Trophoblast cell (in vitro differentiated cells and primary cell): ENCODE data around the gene CDKAL1.
"Not testable (repeated sequence)": the region's sequence is repeated elsewhere in the genome, so short reads cannot be mapped to it uniquely, and the experiment has no call there.

Experiments
- DNase-seq, 2 donors: peaks; one replicate each; pipeline ENCODE4 v3.0.0-alpha.2; 2016
- H2AFZ ChIP-seq: 2 replicates; pipeline ENCODE4 v1.6.1; 2013; ENCODE audit warnings: low read length, moderate library complexity, mild to moderate bottlenecking; ENCODE audit not compliant: insufficient read depth, poor library complexity
- H2AK5ac ChIP-seq: 2 replicates; pipeline ENCODE4 v1.6.1; 2013; ENCODE audit warnings: mild to moderate bottlenecking, low read length
- H2BK120ac ChIP-seq: 2 replicates; pipeline ENCODE4 v1.6.1; 2013; ENCODE audit warnings: low read length, mild to moderate bottlenecking, moderate library complexity; ENCODE audit not compliant: insufficient read depth, poor library complexity
- H2BK12ac ChIP-seq: 2 replicates; pipeline ENCODE4 v1.6.1; 2013; ENCODE audit warnings: mild to moderate bottlenecking, low read length, moderate library complexity
- H2BK5ac ChIP-seq: 2 replicates; pipeline ENCODE4 v1.6.1; 2013; ENCODE audit warnings: low read length, low read depth, moderate library complexity, mild to moderate bottlenecking; ENCODE audit not compliant: poor library complexity
- H3K14ac ChIP-seq: 2 replicates; pipeline ENCODE4 v1.6.1; 2013; ENCODE audit warnings: mild to moderate bottlenecking, low read length
- H3K18ac ChIP-seq: 2 replicates; pipeline ENCODE4 v1.6.1; 2013; ENCODE audit warnings: mild to moderate bottlenecking, low read length
- H3K23ac ChIP-seq: 2 replicates; pipeline ENCODE4 v1.6.1; 2013; ENCODE audit warnings: low read length
- H3K27ac ChIP-seq: 2 replicates; pipeline ENCODE4 v1.5.1; 2013; ENCODE audit warnings: low read depth, mild to moderate bottlenecking, inconsistent platforms, low read length, moderate library complexity
- H3K27me3 ChIP-seq: 2 replicates; pipeline ENCODE4 v1.6.1; 2013; ENCODE audit warnings: inconsistent platforms, mild to moderate bottlenecking, low read length, moderate library complexity; ENCODE audit not compliant: insufficient read depth
- H3K36me3 ChIP-seq, 2 experiments: 1 replicate in 1 of 2; 2 replicates in 1 of 2; pipeline ENCODE4 v1.6.1; 2013; ENCODE audit warnings: low read length in 2 of 2, mild to moderate bottlenecking in 2 of 2, moderate library complexity in 1 of 2; ENCODE audit not compliant: insufficient read depth in 2 of 2, control insufficient read depth in 1 of 2
- H3K4ac ChIP-seq: 2 replicates; pipeline ENCODE4 v1.6.1; 2013; ENCODE audit warnings: low read depth, mild to moderate bottlenecking, low read length, moderate library complexity
- H3K4me1 ChIP-seq, 2 experiments: 1 replicate in 1 of 2; 2 replicates in 1 of 2; pipeline ENCODE4 v1.6.1; 2013; ENCODE audit warnings: low read length in 2 of 2, mild to moderate bottlenecking in 2 of 2, moderate library complexity in 1 of 2; ENCODE audit not compliant: insufficient read depth in 2 of 2, control insufficient read depth in 1 of 2
- H3K4me2 ChIP-seq: 2 replicates; pipeline ENCODE4 v1.6.1; 2013; ENCODE audit warnings: inconsistent platforms, mild to moderate bottlenecking, low read length, moderate library complexity
- H3K4me3 ChIP-seq: 2 replicates; pipeline ENCODE4 v1.5.1; 2013; ENCODE audit warnings: mild to moderate bottlenecking, low read depth, low read length, inconsistent platforms
- H3K79me1 ChIP-seq: one replicate; pipeline ENCODE4 v1.6.1; 2013; ENCODE audit warnings: low read length
- H3K79me2 ChIP-seq: 2 replicates; pipeline ENCODE4 v1.6.1; 2013; ENCODE audit warnings: low read length, mild to moderate bottlenecking; ENCODE audit not compliant: control insufficient read depth, insufficient read depth, poor library complexity
- H3K9ac ChIP-seq: 2 replicates; pipeline ENCODE4 v1.6.1; 2013; ENCODE audit warnings: mild to moderate bottlenecking, low read length
- H3K9me3 ChIP-seq: 2 replicates; pipeline ENCODE4 v1.6.1; 2013; ENCODE audit warnings: low read depth, mild to moderate bottlenecking, control low read depth, inconsistent platforms, low read length; ENCODE audit not compliant: insufficient read depth
- H4K12ac ChIP-seq: 2 replicates; pipeline ENCODE4 v1.6.1; 2013; ENCODE audit warnings: low read depth, mild to moderate bottlenecking, low read length, moderate library complexity
- H4K8ac ChIP-seq: 2 replicates; pipeline ENCODE4 v1.6.1; 2013; ENCODE audit warnings: low read depth, mild to moderate bottlenecking, low read length, moderate library complexity
- H4K91ac ChIP-seq: one replicate; pipeline ENCODE4 v1.6.1; 2013; ENCODE audit warnings: low read depth, mild to moderate bottlenecking, low read length, moderate library complexity
- WGBS: extraction: QIAGEN DNeasy Blood & Tissue Kit; methylation state at CpG from one replicate; pipeline ENCODE4 v1.1.7; 2013; ENCODE audit warnings: missing lambda C conversion rate; ENCODE audit not compliant: insufficient read length, insufficient coverage; ENCODE audit errors: extremely low coverage; 5-methylcytosine and 5-hydroxymethylcytosine counted together

Gene CDKAL1

GRCh38 chr6:20831251-20831650 lies 297.0 kb downstream of the CDKAL1 start:
- H2BK5ac ChIP-seq, H2BK120ac ChIP-seq, H4K12ac ChIP-seq, H3K18ac ChIP-seq, H3K14ac ChIP-seq, H3K9me3 ChIP-seq, H3K23ac ChIP-seq, H3K4me3 ChIP-seq, H3K9ac ChIP-seq, H4K91ac ChIP-seq, H3K27me3 ChIP-seq, H2AK5ac ChIP-seq, H2AFZ ChIP-seq, H3K4ac ChIP-seq, H3K79me2 ChIP-seq, H3K4me2 ChIP-seq, H3K4me1 ChIP-seq, DNase-seq, H3K36me3 ChIP-seq, H4K8ac ChIP-seq, H3K27ac ChIP-seq, H2BK12ac ChIP-seq: not testable (repeated sequence)
- peaks cover 13% of the 10 kb centered on the region for H3K79me1 ChIP-seq
- WGBS = no CpG with 5 or more reads among the region's 7 CpGs

GRCh38 chr6:20833881-20834515 lies 299.7 kb downstream of the CDKAL1 start:
- Histone ChIP-seq H4K12ac (no peak overlapping the region), H3K79me2 (no peaks in the 10 kb centered on the region), H3K18ac (no peak overlapping the region), H2AK5ac (no peak overlapping the region), H3K27me3 (no peaks in the 10 kb centered on the region), H3K36me3 (no peaks in the 10 kb centered on the region), H3K23ac (no peak overlapping the region), H3K4me2 (no peak overlapping the region), H2BK12ac (no peak overlapping the region), H2BK120ac (no peak overlapping the region), H3K27ac (peak overlapping the region; percentile 94), H4K91ac (no peak overlapping the region), H3K4me1 (peaks cover 3 to 9% of the 10 kb centered on the region in 2 experiments), H3K4ac (no peak overlapping the region), H4K8ac (no peak overlapping the region), H2AFZ (no peak overlapping the region), H3K9me3 (no peaks in the 10 kb centered on the region), H3K14ac (no peak overlapping the region), H2BK5ac (no peak overlapping the region), H3K4me3 (no peak overlapping the region), H3K9ac (no peak overlapping the region), H3K79me1 (peaks cover 16% of the 10 kb centered on the region)
- DNase-seq = no peak
- no CpG with 5 or more reads among the region's 8 CpGs for WGBS

- peak overlapping the region; percentile 35 for H2AK5ac ChIP-seq
- H3K36me3 ChIP-seq = no peaks in the 10 kb centered on the region
- no peaks in the 10 kb centered on the region for H3K27me3 ChIP-seq
- no peak overlapping the region for H3K4me2 ChIP-seq
- peak overlapping the region; percentile 70 for H3K4ac ChIP-seq
- H3K14ac ChIP-seq = peak overlapping the region; percentile 21
- no peak overlapping the region for H3K4me3 ChIP-seq
- peak overlapping the region; percentile 42 for H2BK5ac ChIP-seq
- H3K27ac ChIP-seq = peak overlapping the region; percentile 75
- peak overlapping the region; percentile 73 for H3K18ac ChIP-seq
- H2BK120ac ChIP-seq = peak overlapping the region; percentile 46
- peak overlapping the region; percentile 70 for H4K8ac ChIP-seq
- no peak overlapping the region for H3K23ac ChIP-seq
- H3K9me3 ChIP-seq = no peaks in the 10 kb centered on the region
- peaks cover 3 to 11% of the 10 kb centered on the region in 2 experiments for H3K4me1 ChIP-seq
- peak overlapping the region; percentile 77 for H2BK12ac ChIP-seq
- H2AFZ ChIP-seq = no peak overlapping the region
- H3K79me1 ChIP-seq = peaks cover 16% of the 10 kb centered on the region
- H4K91ac ChIP-seq = peak overlapping the region; percentile 85
- no peaks in the 10 kb centered on the region for H3K79me2 ChIP-seq
- peak overlapping the region; percentile 12 for H4K12ac ChIP-seq
- H3K9ac ChIP-seq = no peak overlapping the region
- no CpG with 5 or more reads among the region's 6 CpGs for WGBS
- no peak for DNase-seq
Measured at GRCh38 chr6:20835315-20836010, 301.2 kb downstream of the CDKAL1 start.

GRCh38 chr6:20837189-20837588 lies 302.9 kb downstream of the CDKAL1 start:
- no CpG with 5 or more reads among the region's 2 CpGs for WGBS
- Histone ChIP-seq H2AK5ac (no peak overlapping the region), H2BK12ac (no peak overlapping the region), H3K36me3 (no peaks in the 10 kb centered on the region), H3K9me3 (no peaks in the 10 kb centered on the region), H4K12ac (no peak overlapping the region), H3K23ac (no peak overlapping the region), H3K4me1 (peaks cover 3 to 11% of the 10 kb centered on the region in 2 experiments), H2BK120ac (no peak overlapping the region), H2AFZ (no peak overlapping the region), H3K79me2 (no peaks in the 10 kb centered on the region), H3K4me3 (no peak overlapping the region), H4K91ac (no peak overlapping the region), H3K27ac (no peak overlapping the region), H2BK5ac (no peak overlapping the region), H4K8ac (no peak overlapping the region), H3K14ac (no peak overlapping the region), H3K4ac (no peak overlapping the region), H3K18ac (no peak overlapping the region), H3K9ac (no peak overlapping the region), H3K4me2 (no peak overlapping the region), H3K27me3 (no peaks in the 10 kb centered on the region), H3K79me1 (peaks cover 16% of the 10 kb centered on the region)
- no peak for DNase-seq
